H1 (cell line): ENCODE measurements around the gene ROBO2. TPM values are rescaled to one million over a fixed set of nuclear protein-coding genes. Genes with fewer than 3 reads are reported as not detected.

Source experiments
- ATF3 ChIP-seq: IDR thresholded peaks from 2 replicates; pipeline ENCODE4 v1.6.1; 2011; ENCODE audit warnings: low read depth, mild to moderate bottlenecking, low read length; ENCODE audit not compliant: insufficient read depth
- CHD7 ChIP-seq: fragments of 300-600 bp; sonication (generic); IDR thresholded peaks from 2 replicates; pipeline ENCODE4 v1.7.1; 2012; ENCODE audit warnings: low read length, moderate library complexity, mild to moderate bottlenecking, inconsistent platforms; ENCODE audit not compliant: insufficient replicate concordance
- CREB1 ChIP-seq: IDR thresholded peaks from 2 replicates; pipeline ENCODE4 v1.6.1; 2012; ENCODE audit warnings: inconsistent platforms
- RNF2 ChIP-seq: fragments of 200-900, 300-1000 bp; sonication (generic); IDR thresholded peaks from 2 replicates; pipeline ENCODE4 v1.7.1; 2016; ENCODE audit warnings: borderline replicate concordance, low read depth, mild to moderate bottlenecking, antibody characterized with exemption, low read length; ENCODE audit not compliant: poor library complexity, severe bottlenecking; ENCODE audit errors: missing control alignments
- SIX5 ChIP-seq: IDR thresholded peaks from 2 replicates; pipeline ENCODE4 v1.6.1; 2011; ENCODE audit warnings: mild to moderate bottlenecking, low read depth, low read length
- YY1 ChIP-seq: IDR thresholded peaks from 2 replicates; pipeline ENCODE4 v1.6.1; 2011; ENCODE audit warnings: low read depth, mild to moderate bottlenecking, low read length
- polyA plus RNA-seq, 7 experiments: library from polyadenylated mRNA; depleted of rRNA in 3 of 7; stranded (reverse) in 5 of 7; unstranded in 2 of 7; fragments of >200 nt in 5 of 7; fragments of 200-250 nt in 2 of 7; gene quantifications; 1 replicate in 5 of 7; 2 replicates in 1 of 7; 4 replicates in 1 of 7; pipeline versions ENCODE4 v1.2.1 to v1.2.3, GENCODE V29; 2011 to 2013; ENCODE audit warnings: missing spikeins in 2 of 7, mixed read lengths in 2 of 7
- total RNA-seq: library from RNA; stranded (reverse); fragmentation: NEBNext Ultra II Directional; extraction: Animal tissue kit (Norgen Biotek cat#: 25700); gene quantifications from 2 replicates; pipeline ENCODE4 v1.2.1, GENCODE V29; 2021

ROBO2 gene
- total and polyA plus RNA-seq, 2 of the 8 experiments (the other 6 are each of a cell fraction or from before 2014, with no cell fraction given): 1.5 to 2.9 TPM

GRCh38 chr3:77296527-77296926 is 256.6 kb downstream of the ROBO2 start (continued):
- TF ChIP-seq CHD7 (no peak), ATF3 (no peak), RNF2 (no peak), CREB1 (no peak), SIX5 (no peak), YY1 (no peak)
